ENCODE results near the gene OPCML. TPM values are rescaled to one million over a fixed set of nuclear protein-coding genes. Genes with fewer than 3 reads are reported as not detected.

Gene OPCML
- total and polyA plus RNA-seq, 12 donors, result under 0.01 to 1.2 (median 0.39) TPM

DNA sequence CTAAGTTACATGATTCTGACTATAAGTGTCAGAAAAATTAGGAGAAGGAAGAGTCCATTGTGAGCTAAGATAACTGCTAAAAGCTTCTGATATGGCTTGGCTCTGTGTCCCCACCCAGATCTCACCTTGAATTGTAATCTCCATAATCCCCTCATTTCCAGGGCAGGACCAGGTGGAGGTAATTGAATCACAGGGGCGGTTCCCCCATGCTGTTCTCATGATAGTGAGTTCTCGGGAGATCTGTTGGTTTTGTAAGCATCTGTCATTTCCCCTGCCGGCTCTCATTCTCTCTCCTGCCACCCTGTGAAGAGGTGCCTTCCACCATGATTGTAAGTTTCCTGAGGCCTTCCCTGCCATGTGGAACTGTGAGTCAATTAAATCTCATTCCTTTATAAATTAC lies 230.2 kb downstream of the OPCML start:
- intact Hi-C loops (cut with DNase I), result no loop called here
- Histone ChIP-seq H3K9me3 (no peaks in the 10 kb centered on the region), H3K36me3 (no peaks in the 10 kb centered on the region), H3K4me3 (no peak overlapping the region), H3K27me3 (peaks cover 0 to 13% (median 0%) of the 10 kb centered on the region in 7 donors), H3K4me1 (no peaks in the 10 kb centered on the region), H3K27ac (no peak overlapping the region)
- DNase-seq, result no peak
- 14 to 22% methylated on average over 3 of the region's 3 CpGs for WGBS, 2 donors
- TF ChIP-seq, protein P1, sequence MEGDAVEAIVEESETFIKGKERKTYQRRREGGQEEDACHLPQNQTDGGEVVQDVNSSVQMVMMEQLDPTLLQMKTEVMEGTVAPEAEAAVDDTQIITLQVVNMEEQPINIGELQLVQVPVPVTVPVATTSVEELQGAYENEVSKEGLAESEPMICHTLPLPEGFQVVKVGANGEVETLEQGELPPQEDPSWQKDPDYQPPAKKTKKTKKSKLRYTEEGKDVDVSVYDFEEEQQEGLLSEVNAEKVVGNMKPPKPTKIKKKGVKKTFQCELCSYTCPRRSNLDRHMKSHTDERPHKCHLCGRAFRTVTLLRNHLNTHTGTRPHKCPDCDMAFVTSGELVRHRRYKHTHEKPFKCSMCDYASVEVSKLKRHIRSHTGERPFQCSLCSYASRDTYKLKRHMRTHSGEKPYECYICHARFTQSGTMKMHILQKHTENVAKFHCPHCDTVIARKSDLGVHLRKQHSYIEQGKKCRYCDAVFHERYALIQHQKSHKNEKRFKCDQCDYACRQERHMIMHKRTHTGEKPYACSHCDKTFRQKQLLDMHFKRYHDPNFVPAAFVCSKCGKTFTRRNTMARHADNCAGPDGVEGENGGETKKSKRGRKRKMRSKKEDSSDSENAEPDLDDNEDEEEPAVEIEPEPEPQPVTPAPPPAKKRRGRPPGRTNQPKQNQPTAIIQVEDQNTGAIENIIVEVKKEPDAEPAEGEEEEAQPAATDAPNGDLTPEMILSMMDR (IDR thresholded peaks at IDR 0.05), result no peak
- ATAC-seq, result no peak

DNA sequence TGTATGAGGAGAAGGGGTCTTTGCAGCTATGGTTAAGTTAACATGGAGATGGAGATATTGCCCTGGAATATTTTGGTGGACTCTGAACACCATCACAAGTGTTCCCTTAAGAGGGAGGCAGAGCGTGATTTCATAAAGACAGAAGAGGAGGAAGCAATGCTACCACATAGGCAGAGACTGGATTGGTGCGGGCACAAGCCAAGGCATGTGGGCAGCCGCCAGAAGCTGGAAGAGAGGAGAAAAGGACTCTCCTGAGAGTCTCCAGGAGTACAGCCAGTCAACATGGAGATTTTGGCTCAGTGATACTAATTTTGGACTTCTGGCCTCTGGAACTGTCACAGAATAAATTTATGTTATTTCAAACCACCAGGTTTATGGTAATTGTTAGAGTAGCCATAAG lies 231.6 kb downstream of the OPCML start:
- ATAC-seq, result no peak
- no peak for DNase-seq
- TF ChIP-seq, protein P1 (IDR thresholded peaks at IDR 0.05), result no peak
- H3K4me1 ChIP-seq, result no peaks in the 10 kb centered on the region
- intact Hi-C loops (cut with DNase I), result no loop called here
- H3K4me3 ChIP-seq, result no peak overlapping the region
- peaks cover 0 to 13% (median 0%) of the 10 kb centered on the region in 7 donors for H3K27me3 ChIP-seq
- 82 to 85% methylated on average over 3 of the region's 3 CpGs for WGBS, 2 donors
- no peaks in the 10 kb centered on the region for H3K9me3 ChIP-seq
- no peaks in the 10 kb centered on the region for H3K36me3 ChIP-seq
- no peak overlapping the region for H3K27ac ChIP-seq

DNA sequence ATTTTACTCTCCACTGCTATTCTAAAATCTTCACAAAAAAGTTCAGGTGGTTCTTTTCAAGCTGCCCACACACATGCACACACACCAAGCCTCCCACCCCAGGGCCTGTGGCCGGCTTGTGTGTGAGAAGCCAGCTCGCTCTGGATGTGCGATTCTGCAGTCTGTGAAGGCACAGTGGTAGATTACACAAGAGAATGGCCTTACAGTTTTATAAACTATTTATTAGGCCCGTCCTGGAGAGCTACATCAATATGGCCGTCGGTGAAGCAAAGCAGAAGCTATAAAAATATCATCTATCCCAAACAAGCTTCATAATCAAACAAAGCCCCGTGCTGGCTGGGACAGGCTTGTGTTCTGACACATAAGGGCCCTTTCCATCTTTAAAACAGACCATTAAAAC lies 240.5 kb downstream of the OPCML start:
- intact Hi-C loops (cut with DNase I), result no loop called here
- H3K27me3 ChIP-seq, result peaks cover 0 to 5% (median 0%) of the 10 kb centered on the region in 7 donors
- no peak for DNase-seq
- WGBS, 2 donors, result 72 to 80% methylated on average over 7 of the region's 7 CpGs
- no peak overlapping the region for H3K27ac ChIP-seq
- no peak overlapping the region for H3K4me3 ChIP-seq
- no peaks in the 10 kb centered on the region for H3K36me3 ChIP-seq
- no peak for ATAC-seq
- no peaks in the 10 kb centered on the region for H3K4me1 ChIP-seq
- TF ChIP-seq, protein P1 (IDR thresholded peaks at IDR 0.05), result no peak
- H3K9me3 ChIP-seq, result no peaks in the 10 kb centered on the region

DNA sequence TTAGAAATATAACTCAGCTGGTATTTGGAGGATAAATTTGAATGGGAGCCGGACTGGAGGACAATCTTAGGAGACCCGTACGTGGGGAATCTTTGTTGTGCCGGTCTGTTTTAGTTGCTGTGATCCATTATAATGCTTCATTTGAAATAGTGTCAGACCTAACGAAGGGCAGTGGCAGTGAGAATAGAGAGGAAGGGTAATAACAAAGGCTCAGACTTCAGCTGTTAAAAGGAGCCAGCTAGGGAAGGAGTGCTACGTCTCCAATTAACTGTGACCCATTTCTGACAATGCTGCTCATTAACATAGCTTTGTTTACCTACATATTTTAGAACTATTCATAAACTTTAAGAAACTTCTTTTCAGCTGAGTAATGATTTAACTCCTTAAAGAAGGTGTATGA lies 246.9 kb downstream of the OPCML start:
- intact Hi-C loops (cut with DNase I), result no loop called here
- no peak overlapping the region for H3K4me3 ChIP-seq
- ATAC-seq (no peak), DNase-seq (no peak)
- H3K27me3 ChIP-seq, result peaks cover 0 to 11% (median 0%) of the 10 kb centered on the region in 7 donors
- TF ChIP-seq, protein P1 (IDR thresholded peaks at IDR 0.05), result no peak
- H3K4me1 ChIP-seq, result no peaks in the 10 kb centered on the region
- WGBS, 2 donors, result 77 to 83% methylated on average over 6 of the region's 6 CpGs
- no peak overlapping the region for H3K27ac ChIP-seq
- H3K9me3 ChIP-seq, result no peaks in the 10 kb centered on the region
- no peaks in the 10 kb centered on the region for H3K36me3 ChIP-seq
